Renal cortical epithelial cell (primary cell): ENCODE measurements around the gene NHLRC2. TPM values are rescaled to one million over a fixed set of nuclear protein-coding genes. Genes with fewer than 3 reads are reported as not detected.
"Not testable (repeated sequence)": the region's sequence is repeated elsewhere in the genome, so short reads cannot be mapped to it uniquely, and the experiment has no call there.

Experiments used
- DNase-seq: peaks from one replicate; pipeline ENCODE4 v3.0.0-alpha.2; 2011; ENCODE audit warnings: low read depth
- total RNA-seq: library from RNA; depleted of rRNA; stranded (reverse); fragments of >200 nt; gene quantifications from 2 replicates; pipeline ENCODE4 v1.2.3, GENCODE V29; 2014

Gene NHLRC2
- total RNA-seq: 13.2 and 17.9 TPM in 2 replicates

- DNase-seq: peak; percentile 47
Measured at GRCh38 chr10:113854013-113854760, at the start of gene NHLRC2, which contains the start of gene DCLRE1A. NHLRC2 (plus strand) TSS chr10:113854661; CDS start chr10:113854873, 212 bp downstream. DCLRE1A (minus strand) TSS chr10:113854082; CDS start chr10:113853182, 900 bp downstream.

- DNase-seq: no peak
Measured at GRCh38 chr10:113806503-113806902, 48.0 kb upstream of the NHLRC2 start.

- no peak for DNase-seq
Measured at GRCh38 chr10:113808168-113808567, 46.3 kb upstream of the NHLRC2 start.

GRCh38 chr10:113814700-113815099 lies 39.8 kb upstream of the NHLRC2 start:
- DNase-seq: not testable (repeated sequence)

- DNase-seq: no peak
Measured at GRCh38 chr10:113819989-113820388, 34.5 kb upstream of the NHLRC2 start.

- no peak for DNase-seq
Measured at GRCh38 chr10:113820507-113820906, 34.0 kb upstream of the NHLRC2 start.

- not testable (repeated sequence) for DNase-seq
Measured at GRCh38 chr10:113821306-113821705, 33.2 kb upstream of the NHLRC2 start.

GRCh38 chr10:113822174-113822573 lies 32.3 kb upstream of the NHLRC2 start:
- no peak for DNase-seq

- DNase-seq: no peak
Measured at GRCh38 chr10:113823389-113823788, 31.1 kb upstream of the NHLRC2 start.

- DNase-seq: no peak
Measured at GRCh38 chr10:113825791-113826190, 28.7 kb upstream of the NHLRC2 start.

- DNase-seq: peak; percentile 6
Measured at GRCh38 chr10:113828567-113828966, 25.9 kb upstream of the NHLRC2 start.

GRCh38 chr10:113842171-113842570 lies 12.3 kb upstream of the NHLRC2 start:
- DNase-seq: no peak

GRCh38 chr10:113843972-113844485 lies 10.4 kb upstream of the NHLRC2 start:
- no peak for DNase-seq

GRCh38 chr10:113846036-113846435 lies 8.4 kb upstream of the NHLRC2 start:
- no peak for DNase-seq

GRCh38 chr10:113849140-113849803 lies 5.2 kb upstream of the NHLRC2 start:
- no peak for DNase-seq

GRCh38 chr10:113849946-113850345 lies 4.5 kb upstream of the NHLRC2 start:
- no peak for DNase-seq

- DNase-seq: no peak
Measured at GRCh38 chr10:113853578-113854012, 866 bp upstream of the NHLRC2 start.

GRCh38 chr10:113854761-113855588 lies 514 bp downstream of the NHLRC2 start:
- DNase-seq: no peak

GRCh38 chr10:113856563-113856962 lies 2.1 kb downstream of the NHLRC2 start:
- no peak for DNase-seq

- DNase-seq: peak; percentile 63
Measured at GRCh38 chr10:113857210-113857609, 2.7 kb downstream of the NHLRC2 start.

- peak; percentile 32 for DNase-seq
Measured at GRCh38 chr10:113858541-113858940, 4.1 kb downstream of the NHLRC2 start.

- DNase-seq: no peak
Measured at GRCh38 chr10:113859261-113859660, 4.8 kb downstream of the NHLRC2 start.
